GM04503 (cell line): ENCODE results near the gene RNF157.

Experiments
- DNase-seq: peaks from one replicate; pipeline ENCODE4 v3.0.0-alpha.2; 2012; ENCODE audit warnings: low read depth

RNF157 gene

GRCh38 chr17:76140661-76141211 lies 99.6 kb downstream of the RNF157 start:
- no peak for DNase-seq

- DNase-seq = no peak
Measured at GRCh38 chr17:76139801-76140660, 100.3 kb downstream of the RNF157 start.

- no peak for DNase-seq
Measured at GRCh38 chr17:76138896-76139752, 101.2 kb downstream of the RNF157 start.

DNA sequence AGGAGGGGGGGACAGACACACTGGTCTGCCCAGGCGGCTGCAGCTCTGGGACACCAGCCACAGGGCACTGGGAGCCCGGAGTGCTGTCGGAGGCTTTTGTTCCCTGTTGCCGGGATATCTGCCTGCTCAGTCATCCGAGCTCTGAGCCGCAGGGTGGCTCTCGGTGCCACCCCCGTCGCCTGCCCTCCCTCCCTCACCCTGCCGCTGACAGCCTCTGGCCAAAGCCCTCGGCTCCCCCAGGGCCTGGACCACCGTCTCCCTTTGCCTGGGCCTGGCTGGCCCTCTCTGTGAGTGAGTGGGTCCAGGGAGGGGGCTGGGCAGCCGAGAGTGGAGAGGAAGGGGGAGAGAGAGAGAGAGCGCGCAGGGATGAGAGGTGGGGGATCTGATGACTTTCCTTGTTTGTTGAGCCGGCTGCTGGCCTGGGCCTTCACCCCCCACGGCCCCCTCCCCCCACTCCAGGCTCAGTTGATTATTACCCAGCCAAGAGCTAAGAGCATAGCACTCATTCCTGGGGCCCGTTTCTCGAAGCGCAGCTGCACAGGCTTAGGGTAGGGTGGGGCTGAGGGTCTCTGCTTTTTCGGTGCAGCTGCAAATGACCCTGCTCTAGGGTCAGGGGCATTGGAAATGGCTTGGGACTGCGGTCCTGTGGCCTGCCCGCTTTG lies 101.9 kb downstream of the RNF157 start:
- DNase-seq = no peak

- no peak for DNase-seq
Measured at GRCh38 chr17:76137351-76138233, 102.7 kb downstream of the RNF157 start.

- DNase-seq = no peak
Measured at GRCh38 chr17:76137001-76137350, 103.3 kb downstream of the RNF157 start.

- DNase-seq = no peak
Measured at GRCh38 chr17:76136276-76137000, 103.9 kb downstream of the RNF157 start.

DNA sequence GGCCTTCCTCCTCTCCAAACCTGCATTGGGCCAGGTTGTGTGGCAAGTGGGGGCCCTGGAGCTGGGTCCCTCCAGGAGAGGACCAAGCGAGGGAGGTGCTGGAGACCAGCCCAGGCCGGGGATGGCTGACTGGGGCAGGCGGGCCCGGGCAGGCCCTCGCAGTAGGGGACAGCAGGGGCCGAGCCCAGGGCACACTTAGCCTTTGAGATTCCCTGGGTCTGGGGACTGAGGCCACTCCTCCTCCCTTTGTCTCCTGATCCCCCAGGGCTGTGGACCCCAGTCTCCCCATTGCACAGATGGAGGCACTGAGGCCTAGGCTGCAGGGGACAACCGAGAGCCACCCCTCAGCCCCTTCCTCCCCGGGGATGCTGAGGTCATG lies 104.5 kb downstream of the RNF157 start:
- no peak for DNase-seq

DNA sequence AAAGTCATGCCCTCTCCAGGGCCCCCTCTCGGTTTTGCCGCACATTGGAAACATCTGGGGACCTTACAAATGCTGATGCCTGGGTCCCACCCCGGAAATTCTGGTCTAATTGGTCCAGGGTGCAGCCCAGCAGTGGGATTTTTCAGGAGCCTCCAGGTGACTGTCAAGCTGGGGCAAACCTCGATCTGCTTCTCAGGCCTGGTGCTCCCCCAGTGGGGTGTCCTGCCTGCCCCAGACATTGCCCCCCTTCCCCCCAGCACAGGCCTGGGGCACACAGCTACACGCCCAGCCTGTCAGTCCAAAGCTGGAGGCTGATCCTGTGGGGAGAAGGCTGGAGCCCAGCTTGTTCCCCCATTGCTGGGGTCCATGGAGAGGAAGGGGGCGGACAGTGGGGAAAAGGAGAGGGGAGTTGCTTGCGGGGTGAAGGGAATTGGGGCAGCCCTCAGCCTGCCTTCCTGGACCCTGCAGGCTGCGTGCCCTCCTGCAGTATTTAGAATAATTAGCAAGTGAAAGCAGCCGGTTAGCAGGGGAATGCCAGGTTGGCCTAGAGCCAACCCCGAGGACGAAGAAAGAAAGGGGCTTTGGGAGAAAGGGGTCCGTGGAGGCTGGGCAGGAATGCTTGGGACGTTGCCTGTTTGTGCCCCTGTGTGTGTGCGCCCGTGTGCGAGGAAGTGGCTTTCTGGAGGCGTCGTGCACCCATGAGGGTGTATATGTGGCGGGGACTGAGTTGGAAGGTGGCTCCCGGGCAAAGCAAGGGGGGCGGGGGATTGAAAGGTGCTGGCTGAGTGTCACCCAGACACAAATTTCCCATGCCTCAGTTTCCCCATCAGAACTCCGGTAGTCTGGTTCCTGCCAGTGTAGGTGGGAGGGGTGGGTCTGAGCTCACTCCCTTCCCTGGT lies 105.1 kb downstream of the RNF157 start:
- DNase-seq = no peak

DNA sequence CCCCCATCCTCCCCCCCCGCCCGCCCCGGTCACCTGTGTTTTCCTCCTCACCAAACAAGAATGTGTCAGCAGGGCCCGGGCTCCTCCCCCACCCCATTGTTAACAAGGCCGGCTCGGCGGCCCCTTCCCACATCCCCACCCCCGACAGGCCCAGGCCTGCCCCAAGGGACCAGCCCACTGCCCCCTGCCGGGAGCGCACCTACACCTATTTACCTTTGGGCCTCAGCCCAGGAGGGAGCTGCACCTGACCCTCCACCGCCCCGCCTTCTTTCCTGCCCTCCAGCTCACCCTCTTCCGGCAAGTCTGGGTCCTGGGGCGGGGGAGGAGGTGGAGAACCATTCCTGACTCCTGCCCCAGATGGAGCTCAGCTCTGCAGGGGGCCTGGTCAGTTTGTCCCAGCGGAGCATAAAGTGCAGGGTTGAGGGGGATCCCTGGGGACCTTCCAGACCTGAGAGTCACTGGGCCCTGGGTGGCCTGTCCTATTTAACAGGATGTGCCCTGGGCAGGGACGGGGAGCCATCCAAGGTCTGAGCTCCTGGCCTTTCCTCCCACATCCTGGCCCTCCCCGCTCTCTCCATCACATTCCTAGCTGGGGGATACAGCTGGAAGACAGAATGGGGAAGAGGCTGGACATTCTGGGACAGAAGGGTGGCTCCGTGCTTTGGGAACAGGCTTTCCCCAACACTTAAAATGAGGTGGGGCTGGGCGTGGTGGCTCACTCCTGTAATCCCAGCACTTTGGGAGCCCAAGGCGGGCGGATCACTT lies 107.5 kb downstream of the RNF157 start:
- DNase-seq = no peak

GRCh38 chr17:76131692-76132573 lies 108.4 kb downstream of the RNF157 start:
- DNase-seq = no peak

DNA sequence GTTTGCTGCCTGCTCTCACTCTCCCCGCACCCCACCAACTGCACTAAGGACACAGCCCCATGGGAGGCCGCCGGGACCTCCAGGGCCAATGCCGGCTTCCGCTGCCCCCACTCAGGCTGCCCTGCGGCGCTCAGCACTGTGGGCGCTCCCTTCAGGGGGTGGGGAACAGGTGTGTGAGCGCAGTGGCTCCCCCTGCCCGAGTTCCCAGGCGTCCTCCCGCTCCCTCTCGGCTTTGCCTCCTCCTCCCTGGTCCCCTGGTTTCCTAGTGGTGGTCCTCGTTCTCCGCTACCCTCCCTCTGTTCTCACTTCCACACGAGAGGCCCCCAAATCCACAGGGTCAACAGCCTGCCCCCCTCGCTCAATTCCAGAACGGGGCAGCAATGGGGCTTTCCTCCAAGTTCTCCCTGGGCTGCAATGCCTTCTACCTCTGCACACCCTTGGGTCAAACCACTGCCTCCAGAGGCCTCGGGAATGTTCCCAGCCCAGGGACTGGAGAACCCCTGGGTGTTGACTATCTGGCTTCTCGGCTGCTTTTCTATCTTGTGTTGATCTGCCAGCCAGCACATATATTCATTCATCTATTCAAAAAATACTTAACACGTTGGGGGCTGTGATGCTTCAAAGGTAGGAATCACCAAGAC lies 109.1 kb downstream of the RNF157 start:
- no peak for DNase-seq

- no peak for DNase-seq
Measured at GRCh38 chr17:76130473-76130872, 109.8 kb downstream of the RNF157 start.

- no peak for DNase-seq
Measured at GRCh38 chr17:76125922-76126321, 114.4 kb downstream of the RNF157 start.

- DNase-seq = no peak
Measured at GRCh38 chr17:76125391-76125675, 115.0 kb downstream of the RNF157 start.

DNA sequence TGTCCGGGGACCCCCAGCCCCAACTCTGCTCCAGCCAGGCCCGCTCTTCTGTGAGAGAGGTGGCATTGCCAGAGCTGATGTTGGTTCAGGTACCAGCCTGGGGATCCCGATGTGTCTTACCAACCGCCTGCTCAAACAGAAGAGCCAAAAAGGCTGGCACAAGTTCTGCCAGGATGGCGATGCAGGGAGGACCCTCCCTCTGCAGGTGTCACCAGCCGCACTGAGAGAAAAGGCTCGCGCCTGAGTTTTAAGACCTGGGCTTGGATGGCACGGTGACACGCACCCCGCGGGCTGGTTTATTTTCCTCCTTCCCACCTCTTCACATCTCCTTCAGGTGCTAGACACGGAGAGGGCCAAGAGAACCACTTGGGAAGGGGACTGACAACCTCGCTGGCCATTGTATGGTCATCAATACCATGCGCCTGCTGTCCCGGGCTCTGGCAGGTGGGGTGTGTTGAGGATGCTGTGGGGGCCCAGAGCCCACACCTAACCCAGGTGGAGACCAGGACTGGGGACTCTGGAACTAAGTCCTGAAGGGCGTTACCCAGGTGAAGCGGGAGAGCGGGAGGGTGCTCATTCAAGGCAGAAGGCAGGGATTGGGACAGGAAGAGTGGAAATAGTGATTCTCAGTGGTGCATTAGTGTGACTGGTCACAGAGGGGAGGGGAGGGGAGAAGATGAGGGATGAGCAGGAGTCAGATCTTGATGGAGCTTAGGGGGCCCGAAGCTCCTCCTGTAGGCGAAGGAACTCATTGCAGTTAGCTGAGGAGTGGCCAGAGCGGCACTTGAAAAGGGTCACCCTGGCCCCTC lies 115.5 kb downstream of the RNF157 start:
- DNase-seq = no peak
